Measurements from ENCODE around the gene ZNF283.

Gene ZNF283

DNA sequence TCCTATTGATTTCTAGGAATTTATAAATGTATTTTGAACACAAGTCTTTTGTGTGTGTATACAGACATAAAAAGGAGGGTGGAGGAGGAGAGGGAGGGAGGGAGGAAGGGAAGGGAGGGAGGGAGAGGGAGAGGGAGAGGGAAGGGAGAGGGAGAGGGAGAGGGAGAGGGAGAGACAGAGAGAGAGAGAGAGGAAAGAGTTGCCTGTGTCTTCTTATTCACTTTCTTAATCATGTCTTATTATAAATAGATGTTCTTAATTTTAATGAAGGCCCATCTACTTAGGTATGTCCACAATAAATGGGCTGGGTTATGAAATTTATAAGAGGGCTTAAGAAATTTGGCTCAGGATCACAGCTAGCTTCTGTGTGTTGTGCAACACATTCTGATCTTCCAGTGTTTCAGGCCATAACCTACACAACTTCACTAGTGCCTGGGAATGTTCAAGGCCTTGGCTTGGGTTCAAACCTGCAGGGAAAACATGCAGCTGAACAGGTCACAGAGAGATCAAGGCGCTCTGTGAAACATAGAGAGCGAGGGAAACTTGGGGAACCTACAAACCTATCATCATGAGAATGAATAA is 68.7 kb downstream of the ZNF283 start (continued):
- TF ChIP-seq, protein P1, sequence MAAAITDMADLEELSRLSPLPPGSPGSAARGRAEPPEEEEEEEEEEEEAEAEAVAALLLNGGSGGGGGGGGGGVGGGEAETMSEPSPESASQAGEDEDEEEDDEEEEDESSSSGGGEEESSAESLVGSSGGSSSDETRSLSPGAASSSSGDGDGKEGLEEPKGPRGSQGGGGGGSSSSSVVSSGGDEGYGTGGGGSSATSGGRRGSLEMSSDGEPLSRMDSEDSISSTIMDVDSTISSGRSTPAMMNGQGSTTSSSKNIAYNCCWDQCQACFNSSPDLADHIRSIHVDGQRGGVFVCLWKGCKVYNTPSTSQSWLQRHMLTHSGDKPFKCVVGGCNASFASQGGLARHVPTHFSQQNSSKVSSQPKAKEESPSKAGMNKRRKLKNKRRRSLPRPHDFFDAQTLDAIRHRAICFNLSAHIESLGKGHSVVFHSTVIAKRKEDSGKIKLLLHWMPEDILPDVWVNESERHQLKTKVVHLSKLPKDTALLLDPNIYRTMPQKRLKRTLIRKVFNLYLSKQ (tag by site-specific recombination; IDR thresholded peaks at IDR 0.05; ENCODE audit: borderline replicate concordance): no peak
- no peak for TF ChIP-seq KLF7 (tag by site-specific recombination; IDR thresholded peaks at IDR 0.05; ENCODE audit: borderline replicate concordance)
- no peak for TF ChIP-seq ZNF16 (tag by site-specific recombination; IDR thresholded peaks at IDR 0.05; ENCODE audit: low read depth)

Measured in HEK293 (cell line).